ENCODE results near the gene COL25A1. TPM values are rescaled to one million over a fixed set of nuclear protein-coding genes. Genes with fewer than 3 reads are reported as not detected.
A peak's percentile ranks its signal among the peaks of the same experiment; 100 is the strongest.
"Not testable (repeated sequence)": the region's sequence is repeated elsewhere in the genome, so short reads cannot be mapped to it uniquely, and the experiment has no call there.

The COL25A1 gene
- total RNA-seq, 1 experiment from 2014 or later: 23.0 TPM

GRCh38 chr4:108878806-108879205 is 423.7 kb downstream of the COL25A1 start:
- DNase-seq (ENCODE audit: low read depth): no peak

DNA sequence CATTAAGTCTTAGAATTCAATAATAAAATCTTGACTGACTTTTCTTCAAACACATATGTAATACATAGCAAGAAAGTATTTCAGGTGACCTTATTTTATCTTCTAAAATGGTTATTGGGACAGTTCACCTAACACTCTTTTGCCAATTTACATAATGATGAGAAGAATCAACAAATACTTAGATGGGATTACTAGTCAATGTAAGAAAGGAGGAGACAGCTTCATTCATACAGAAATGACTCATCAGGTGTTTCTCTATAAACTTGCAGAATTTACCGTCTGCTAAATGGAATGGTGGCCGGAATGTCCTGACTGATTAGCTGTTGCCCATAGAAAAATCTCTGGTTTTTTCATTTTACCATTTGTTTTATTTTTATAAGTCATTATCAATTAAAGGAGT is 424.6 kb downstream of the COL25A1 start:
- DNase-seq (ENCODE audit: low read depth): no peak

DNA sequence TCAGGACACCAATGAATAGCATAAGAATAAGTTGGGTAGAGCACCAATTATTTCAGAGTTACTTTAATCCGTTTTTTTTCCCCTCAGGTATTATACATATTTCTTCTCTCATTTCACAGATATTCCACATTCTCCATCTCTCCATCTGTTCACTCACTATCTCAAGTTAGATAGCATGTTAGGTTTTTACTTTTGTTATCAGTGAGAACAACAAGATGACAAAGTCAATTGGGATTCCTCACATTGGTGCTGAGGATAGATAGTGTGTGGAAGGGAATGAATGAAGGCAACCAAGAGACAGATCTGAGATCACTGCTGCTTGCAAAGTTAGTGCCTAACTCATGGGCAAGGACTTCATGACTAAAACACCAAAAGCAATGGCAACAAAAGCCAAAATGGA is 427.7 kb downstream of the COL25A1 start:
- no peak for DNase-seq (ENCODE audit: low read depth)

GRCh38 chr4:108869970-108870369 is 432.5 kb downstream of the COL25A1 start:
- not testable (repeated sequence) for DNase-seq (ENCODE audit: low read depth)

DNA sequence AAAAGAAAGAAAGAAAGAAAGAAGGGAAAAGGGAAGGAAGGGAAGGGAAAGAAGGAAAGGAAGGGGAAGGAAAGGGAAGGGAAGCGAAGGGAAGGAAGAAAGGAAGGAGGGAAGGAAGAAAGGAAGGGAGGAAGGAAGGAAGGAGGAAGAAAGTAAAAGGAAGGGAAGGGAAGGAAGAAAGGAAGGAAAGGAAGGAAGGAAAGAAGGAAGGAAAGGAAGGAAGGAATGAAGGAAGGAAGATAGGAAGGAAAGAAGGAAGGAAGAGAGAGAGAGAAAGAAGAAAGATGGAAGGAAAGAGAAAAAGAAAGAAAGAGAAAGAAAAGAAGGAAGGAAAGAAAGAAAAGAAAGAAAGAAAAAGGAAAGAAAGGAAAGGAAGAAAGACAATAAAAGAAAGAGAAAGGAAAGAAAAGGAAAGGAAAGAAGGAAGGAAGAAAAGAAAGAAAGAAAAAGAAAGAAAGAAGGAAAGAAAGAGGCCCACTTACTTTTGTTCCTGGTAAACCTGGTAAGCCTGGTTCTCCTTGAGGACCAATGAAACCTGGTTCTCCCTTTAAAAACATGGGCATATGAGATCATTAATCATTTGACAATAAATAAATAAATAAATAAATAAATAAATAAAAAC is 433.7 kb downstream of the COL25A1 start:
- DNase-seq (ENCODE audit: low read depth): no peak

GRCh38 chr4:108867476-108867875 is 435.0 kb downstream of the COL25A1 start:
- DNase-seq (ENCODE audit: low read depth): no peak

- DNase-seq (ENCODE audit: low read depth): no peak
Observed at GRCh38 chr4:108861334-108861733, 441.1 kb downstream of the COL25A1 start.

DNA sequence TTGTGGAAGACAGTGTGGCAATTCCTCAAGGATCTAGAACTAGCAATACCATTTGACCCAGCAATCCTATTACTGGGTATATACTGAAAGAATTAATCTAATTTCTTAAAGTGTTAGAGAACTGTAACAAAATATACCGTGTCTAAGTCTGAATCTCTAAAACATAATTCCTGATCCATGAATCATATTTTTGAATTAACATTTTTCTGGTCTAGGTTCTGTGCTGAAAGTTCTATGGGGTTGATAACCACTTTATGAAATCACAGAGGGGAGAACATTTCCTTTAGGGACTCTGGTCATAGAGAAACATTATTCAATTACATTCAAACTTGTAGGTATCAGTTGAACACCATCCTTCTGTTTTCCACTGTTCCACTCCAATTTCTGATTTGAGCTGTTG is 447.7 kb downstream of the COL25A1 start:
- peak; percentile 68 for DNase-seq (ENCODE audit: low read depth)

- peak; percentile 49 for DNase-seq (ENCODE audit: low read depth)
Observed at GRCh38 chr4:108852691-108853090, 449.8 kb downstream of the COL25A1 start.

GRCh38 chr4:108851366-108851765 is 451.1 kb downstream of the COL25A1 start:
- no peak for DNase-seq (ENCODE audit: low read depth)

GRCh38 chr4:108850219-108850649 is 452.2 kb downstream of the COL25A1 start:
- DNase-seq (ENCODE audit: low read depth): no peak

DNA sequence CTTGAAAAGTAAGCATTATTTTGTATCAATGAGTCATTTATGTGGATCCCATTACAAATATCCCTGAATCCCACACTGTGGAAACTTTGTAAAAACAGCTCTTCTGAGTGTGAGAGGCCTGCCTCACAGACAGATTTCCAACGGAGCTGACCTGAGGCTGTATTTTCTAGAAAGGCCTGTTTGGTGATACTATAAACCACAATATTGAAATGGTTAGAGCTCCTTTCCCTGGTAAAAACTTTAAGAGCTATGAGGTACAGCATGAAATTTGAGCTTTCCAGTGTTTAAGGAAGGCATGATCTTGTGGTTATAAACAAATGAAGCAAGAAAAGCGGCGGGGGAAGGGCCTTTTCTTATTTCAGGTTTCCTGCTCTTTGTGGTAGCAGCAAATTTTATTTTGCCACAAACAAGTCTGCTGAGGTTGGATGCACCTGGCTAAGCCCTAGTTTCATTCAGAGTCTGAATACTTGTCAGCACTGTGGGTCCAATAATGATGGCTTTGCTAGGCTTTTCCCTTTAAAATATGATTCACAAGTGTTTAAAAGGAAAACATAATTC is 452.8 kb downstream of the COL25A1 start:
- DNase-seq (ENCODE audit: low read depth): peak; percentile 85

GRCh38 chr4:108846568-108846967 is 455.9 kb downstream of the COL25A1 start:
- peak; percentile 73 for DNase-seq (ENCODE audit: low read depth)

- peak; percentile 88 for DNase-seq (ENCODE audit: low read depth)
Observed at GRCh38 chr4:108840426-108840975, 462.0 kb downstream of the COL25A1 start.

DNA sequence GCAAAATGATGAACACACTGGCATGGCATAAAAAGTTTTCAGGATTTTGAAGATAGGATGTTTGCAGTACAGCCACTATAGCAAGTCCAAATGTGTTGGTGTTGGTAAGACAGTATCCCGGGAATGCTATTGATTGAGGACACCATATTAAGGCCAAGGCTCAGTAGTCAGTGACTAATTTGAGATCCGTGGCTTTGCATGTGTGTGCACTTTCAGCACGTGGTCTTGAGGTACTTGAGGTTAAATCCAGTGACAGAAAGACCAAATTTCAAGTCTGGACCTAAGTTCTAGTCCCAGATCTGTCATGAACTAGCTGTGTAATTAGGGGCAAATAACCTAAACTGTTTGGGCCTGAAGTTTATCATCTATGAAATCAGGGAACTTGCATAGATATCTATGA is 463.1 kb downstream of the COL25A1 start:
- DNase-seq (ENCODE audit: low read depth): no peak

GRCh38 chr4:108838451-108838850 is 464.0 kb downstream of the COL25A1 start:
- no peak for DNase-seq (ENCODE audit: low read depth)

DNA sequence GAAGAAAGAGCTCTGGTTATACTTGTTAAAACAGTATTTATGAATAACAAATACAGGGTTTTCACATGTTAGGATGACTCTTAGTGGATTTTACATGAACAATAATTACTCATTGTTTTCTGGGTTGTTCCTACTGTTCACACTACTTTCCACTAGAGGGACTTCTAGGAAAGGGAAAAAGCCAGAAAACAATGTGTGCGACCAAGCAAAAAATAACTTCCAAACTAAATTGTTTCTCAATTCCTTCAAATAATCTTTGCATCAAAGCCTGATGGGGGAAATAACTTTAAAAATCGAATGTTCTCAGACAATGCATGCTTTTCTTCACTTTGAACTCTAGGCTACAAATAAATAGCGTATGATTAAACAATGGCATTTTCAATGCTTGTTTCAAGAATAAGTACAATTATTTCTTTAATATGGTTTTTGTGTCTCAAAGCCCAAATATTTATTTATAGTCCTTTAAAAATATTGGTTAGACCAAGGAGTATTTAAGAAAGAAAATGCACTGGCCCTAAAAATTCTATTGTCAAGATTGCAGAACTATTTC is 467.5 kb downstream of the COL25A1 start:
- peak; percentile 76 for DNase-seq (ENCODE audit: low read depth)

DNA sequence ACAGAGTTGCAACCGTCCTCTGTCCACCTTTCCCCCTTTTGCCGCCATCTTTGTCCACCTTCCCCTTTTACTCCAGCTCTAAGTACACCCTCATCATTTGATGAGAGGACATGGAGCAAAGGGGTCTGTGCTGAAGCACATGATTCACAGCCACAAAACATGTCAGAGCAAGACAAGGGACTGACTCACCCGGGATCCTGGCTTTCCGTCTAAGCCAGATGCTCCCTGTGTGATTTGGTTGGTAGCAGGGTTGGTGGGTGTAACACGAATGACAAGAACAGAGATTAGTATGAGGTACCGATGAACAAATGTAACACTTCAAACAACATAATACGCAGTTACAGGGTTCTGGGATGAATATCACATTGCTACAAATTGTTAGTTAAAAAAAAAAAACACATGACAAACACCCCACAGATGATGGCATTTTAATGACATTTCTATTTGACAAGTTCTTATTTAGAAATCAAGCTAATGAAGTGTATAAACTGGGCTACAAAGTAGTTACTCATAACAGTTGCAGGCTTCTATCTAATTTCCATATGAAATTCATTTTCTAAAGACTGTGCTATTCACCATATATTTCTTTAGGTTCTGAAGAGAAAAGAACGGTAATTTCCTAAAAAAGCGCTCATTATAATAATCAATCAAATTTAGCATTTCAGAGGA is 468.2 kb downstream of the COL25A1 start:
- DNase-seq (ENCODE audit: low read depth): peak; percentile 97

- no peak for DNase-seq (ENCODE audit: low read depth)
Observed at GRCh38 chr4:108833046-108833445, 469.4 kb downstream of the COL25A1 start.

GRCh38 chr4:108831886-108832285 is 470.6 kb downstream of the COL25A1 start:
- no peak for DNase-seq (ENCODE audit: low read depth)

- DNase-seq (ENCODE audit: low read depth): no peak
Observed at GRCh38 chr4:108831291-108831690, 471.2 kb downstream of the COL25A1 start.

DNA sequence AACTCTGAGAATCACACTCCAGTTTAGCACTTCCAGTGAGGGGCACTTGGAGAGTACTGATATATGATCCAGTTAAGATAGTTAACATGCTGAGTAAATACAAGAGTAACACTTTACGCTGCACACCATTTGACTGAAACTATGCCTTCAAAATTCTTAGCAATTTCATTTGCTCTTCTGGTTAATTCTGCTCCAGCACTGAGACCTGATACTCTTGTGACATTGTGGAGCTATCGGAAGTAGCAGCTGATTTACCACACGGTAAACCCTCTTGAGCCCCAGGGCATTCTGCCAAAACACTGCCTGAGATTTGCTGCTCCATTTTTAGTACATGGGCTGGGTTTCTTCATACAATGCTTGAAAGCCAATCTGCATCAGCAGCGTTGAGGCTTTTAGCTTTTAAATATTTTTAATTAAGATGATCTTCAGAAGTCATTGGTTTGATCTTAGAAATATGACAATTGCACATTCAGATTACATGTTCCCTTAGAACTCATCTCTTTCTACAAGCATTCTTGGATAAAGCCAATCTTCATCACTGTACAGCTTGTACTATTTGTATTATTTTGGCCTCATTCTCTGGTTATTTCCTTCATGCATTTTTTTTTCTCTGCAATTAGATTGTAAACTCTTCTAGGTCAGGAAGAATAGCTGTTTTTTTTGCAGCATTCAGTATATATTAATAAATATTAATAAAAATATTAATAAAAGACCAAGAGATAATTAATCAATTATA is 471.8 kb downstream of the COL25A1 start:
- DNase-seq (ENCODE audit: low read depth): peak; percentile 96
